ENCODE data around the gene RNF214.
"Not testable (repeated sequence)": the region's sequence is repeated elsewhere in the genome, so short reads cannot be mapped to it uniquely, and the experiment has no call there.

Gene RNF214

DNA sequence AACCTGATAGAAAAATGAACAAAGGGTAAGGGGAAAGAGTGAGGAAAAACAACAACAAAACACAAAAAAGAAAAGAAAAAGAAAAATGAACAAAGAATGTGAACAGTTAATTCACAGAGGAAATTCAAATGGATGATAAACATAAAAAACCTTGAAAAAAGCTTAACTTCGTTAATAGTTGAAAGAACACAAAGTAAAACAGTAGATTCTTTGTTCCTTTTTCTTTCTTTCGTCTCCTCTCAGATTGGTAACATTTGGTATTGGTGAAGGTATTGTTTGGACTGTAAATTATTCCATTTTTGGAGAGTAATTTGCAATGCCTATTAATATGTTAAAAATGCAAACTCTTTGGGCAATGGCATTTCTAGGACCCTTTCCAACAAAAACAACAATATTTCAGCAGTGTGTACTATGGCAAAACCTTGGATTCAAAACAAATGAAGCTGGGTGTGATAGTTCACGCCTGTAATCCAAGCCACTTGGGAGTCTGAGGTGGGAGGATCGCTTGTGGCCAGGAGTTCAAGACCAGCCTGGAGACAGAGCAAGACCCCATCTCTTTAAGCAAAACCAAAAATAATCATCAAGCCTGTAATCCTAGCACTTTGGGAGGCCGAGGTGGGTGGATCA, 86.9 kb downstream of the RNF214 start:
- no peak for DNase-seq

- not testable (repeated sequence) for DNase-seq
These were observed 94.7 kb downstream of the RNF214 start for GRCh38 chr11:117327255-117327566.

DNA sequence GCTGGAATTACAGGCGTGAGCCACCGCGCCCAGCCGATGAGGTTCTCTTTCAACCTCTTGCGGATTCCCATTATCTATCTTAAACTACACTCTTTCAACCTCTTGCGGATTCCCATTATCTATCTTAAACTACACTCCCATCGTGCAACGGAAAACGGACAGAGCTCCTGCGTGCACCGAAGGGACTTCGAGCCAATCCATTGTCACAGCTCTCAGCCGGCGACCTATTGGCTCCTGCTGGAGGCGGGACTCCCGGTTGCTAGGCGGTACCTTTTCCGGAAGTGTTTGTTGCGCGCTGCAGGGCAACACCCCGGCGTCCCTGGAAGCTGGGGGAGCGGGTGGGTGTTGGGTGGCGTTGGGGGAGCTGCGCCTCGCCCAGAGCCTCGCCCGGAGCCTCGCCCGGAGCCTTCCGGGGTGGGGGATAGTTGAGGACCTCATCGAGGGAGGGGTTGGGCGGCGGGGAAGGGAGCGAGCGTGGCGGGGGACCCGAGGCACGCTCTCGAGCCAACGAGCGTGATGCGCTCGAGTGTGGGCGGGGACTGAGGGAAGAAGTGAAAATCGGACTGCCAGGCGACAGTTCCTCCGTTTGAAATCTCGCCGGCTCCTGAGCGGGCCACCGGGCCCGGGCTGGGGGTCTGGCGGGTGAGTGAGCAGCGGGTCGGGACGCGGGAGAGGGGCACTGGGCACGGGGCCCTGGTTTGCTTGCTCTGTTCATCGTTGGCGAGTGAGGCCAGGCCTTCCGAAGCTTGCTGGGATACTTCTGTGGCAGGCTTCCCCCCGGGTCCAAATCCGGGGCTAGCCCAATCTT, 95.3 kb downstream of the RNF214 start, which contains the start of gene CEP164:
TSS of gene CEP164 (plus strand) at position 288 of the 808 bp plus-strand sequence. CDS start 10,733 bp downstream, outside the sequence.
- peak; percentile 98 for DNase-seq

GRCh38 chr11:117328375-117329010, 96.0 kb downstream of the RNF214 start:
- no peak for DNase-seq

GRCh38 chr11:117332843-117333242, 100.4 kb downstream of the RNF214 start:
- no peak for DNase-seq

DNA sequence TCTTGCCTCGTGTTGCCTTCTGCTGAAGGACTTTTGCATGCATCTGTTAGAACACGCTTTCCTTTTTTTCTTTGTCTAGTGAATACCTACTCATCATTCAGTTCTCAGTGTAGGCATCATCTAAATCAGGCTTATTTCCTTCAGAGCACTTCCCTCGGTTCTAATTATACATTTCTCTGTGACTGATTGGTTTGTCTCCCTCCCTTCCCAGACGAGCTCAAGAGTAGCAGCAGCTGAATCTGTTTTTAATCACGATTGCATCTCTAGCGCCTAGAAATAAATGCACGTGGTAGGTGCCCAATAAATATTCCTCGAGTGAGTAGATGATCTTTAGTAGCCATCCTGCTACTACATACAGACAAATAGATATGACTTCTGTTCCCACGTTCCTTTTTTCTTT, 101.4 kb downstream of the RNF214 start:
- DNase-seq: no peak

DNA sequence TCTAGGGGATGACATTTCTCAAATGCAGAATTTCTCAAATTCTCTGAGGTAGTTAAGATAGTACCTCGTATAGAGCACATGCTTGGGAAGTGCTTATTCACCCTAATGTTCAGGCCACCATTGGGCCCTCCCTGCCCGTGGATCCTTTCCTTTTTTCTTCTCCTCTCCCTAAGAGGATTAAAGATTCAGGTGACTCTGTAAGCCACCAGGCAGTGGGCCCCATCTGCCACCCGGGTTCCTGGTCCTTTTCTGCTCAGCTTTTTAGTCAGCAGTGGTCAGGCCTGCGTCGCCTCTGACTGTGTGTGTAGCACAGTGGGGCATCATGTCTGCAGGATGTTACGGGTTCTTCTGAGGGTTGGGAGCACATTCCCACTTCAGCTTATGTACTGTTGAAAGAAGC, 102.4 kb downstream of the RNF214 start:
- DNase-seq: no peak

DNA sequence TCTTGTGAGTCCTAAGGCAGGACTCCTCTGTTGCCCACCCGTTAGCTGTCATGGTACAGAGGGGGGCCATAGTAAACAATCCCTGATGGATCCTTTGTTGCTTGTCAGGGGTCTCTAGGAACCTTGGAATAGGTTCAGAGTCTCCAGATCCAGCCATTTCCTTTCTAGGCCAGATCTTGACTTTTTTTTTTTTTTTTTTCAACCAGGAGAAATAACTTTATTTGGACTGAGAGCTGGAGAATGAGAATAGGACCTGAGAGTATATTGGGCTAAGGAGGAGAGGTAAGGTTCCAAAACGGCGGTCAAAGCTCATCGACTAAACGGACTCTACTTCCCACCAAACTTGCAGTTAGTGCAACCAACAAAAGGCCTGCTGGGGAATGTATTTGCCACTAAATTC, 102.9 kb downstream of the RNF214 start:
- no peak for DNase-seq
